H1 (cell line): ENCODE data around the gene CTIF. TPM values are rescaled to one million over a fixed set of nuclear protein-coding genes. Genes with fewer than 3 reads are reported as not detected.

Experiments
- CTCF ChIA-PET: fragments of 300-600 bp; sonication (Branson Sonifier 250); formaldehyde crosslinking; loops from one replicate; lab custom pipeline; 2021; ENCODE audit not compliant: partially characterized antibody; lab: Charles Lee
- POLR2A ChIA-PET: fragments of 300-600 bp; sonication (Branson Sonifier 250); formaldehyde crosslinking; loops from one replicate; lab custom pipeline; 2021; ENCODE audit warnings: inconsistent platforms; ENCODE audit not compliant: partially characterized antibody; lab: Charles Lee
- DNase-seq, 2 experiments: peaks; one replicate each; pipeline versions ENCODE4 v3.0.0 to v3.0.0-alpha.2; 2010 to 2022; ENCODE audit warnings: low spot score in 2 of 2, low read depth in 1 of 2, mixed read lengths in 1 of 2
- FAIRE-seq: peaks from 2 replicates; lab custom pipeline; 2011; peaks lifted over from hg19 to GRCh38; lab: Jason Lieb, UNC
- H2AFZ ChIP-seq: 2 replicates; pipeline ENCODE4 v1.8.1; 2012; ENCODE audit warnings: low read length, inconsistent platforms
- H2AK5ac ChIP-seq: 2 replicates; pipeline ENCODE4 v1.6.1; 2013; ENCODE audit warnings: low read depth, low read length
- H2BK120ac ChIP-seq: replicated peaks from 2 replicates; pipeline ENCODE3; 2013; ENCODE audit warnings: low read depth, low read length, inconsistent platforms
- H2BK12ac ChIP-seq: 2 replicates; pipeline ENCODE4 v1.6.1; 2013; ENCODE audit warnings: low read depth, low read length
- H2BK15ac ChIP-seq: 2 replicates; pipeline ENCODE4 v1.6.1; 2013; ENCODE audit warnings: low read length
- H2BK20ac ChIP-seq: 2 replicates; pipeline ENCODE4 v1.6.1; 2013; ENCODE audit warnings: low read length
- H2BK5ac ChIP-seq: 2 replicates; pipeline ENCODE4 v1.6.1; 2013; ENCODE audit warnings: low read depth, low read length
- H3K14ac ChIP-seq: 2 replicates; pipeline ENCODE4 v1.6.1; 2013; ENCODE audit warnings: inconsistent platforms; ENCODE audit not compliant: insufficient read length
- H3K18ac ChIP-seq: 2 replicates; pipeline ENCODE4 v1.6.1; 2013; ENCODE audit warnings: low read length; ENCODE audit errors: extremely low read depth
- H3K23ac ChIP-seq: 2 replicates; pipeline ENCODE4 v1.6.1; 2013; ENCODE audit warnings: inconsistent platforms; ENCODE audit not compliant: insufficient read length
- H3K23me2 ChIP-seq: 2 replicates; pipeline ENCODE4 v1.6.1; 2013; ENCODE audit warnings: low read depth, low read length
- H3K27ac ChIP-seq: 2 replicates; pipeline ENCODE4 v1.6.1; 2011; ENCODE audit warnings: low read depth, low read length, inconsistent platforms
- H3K27me3 ChIP-seq, 4 experiments: replicated peaks in 1 of 4; 1 replicate in 1 of 4; 2 replicates in 3 of 4; pipeline versions ENCODE4 v1.6.1 to v1.8.1; 2011 to 2013; ENCODE audit warnings: low read length in 3 of 4, mild to moderate bottlenecking in 3 of 4, inconsistent platforms in 2 of 4, mixed read lengths in 2 of 4, moderate library complexity in 1 of 4; ENCODE audit not compliant: control insufficient read depth in 3 of 4, insufficient read depth in 3 of 4; ENCODE audit errors: extremely low read depth in 1 of 4
- H3K36me3 ChIP-seq, 4 experiments: 2 replicates each; pipeline versions ENCODE4 v1.6.1 to v1.8.1; 2011 to 2013; ENCODE audit warnings: mild to moderate bottlenecking in 4 of 4, low read length in 3 of 4, moderate library complexity in 2 of 4, control low read depth in 1 of 4, inconsistent platforms in 1 of 4; ENCODE audit not compliant: insufficient read depth in 4 of 4, control insufficient read depth in 2 of 4
- H3K4ac ChIP-seq: replicated peaks from 2 replicates; pipeline ENCODE3; 2013; ENCODE audit warnings: low read length, low read depth, mixed read lengths, inconsistent platforms; ENCODE audit not compliant: insufficient read length
- H3K4me1 ChIP-seq, 4 experiments: replicated peaks in 1 of 4; 1 replicate in 1 of 4; 2 replicates in 3 of 4; pipeline versions ENCODE4 v1.6.1 to v1.8.1; 2011 to 2013; ENCODE audit warnings: low read length in 3 of 4, inconsistent platforms in 2 of 4, mixed read lengths in 1 of 4; ENCODE audit not compliant: insufficient read depth in 4 of 4, control insufficient read depth in 3 of 4
- H3K4me2 ChIP-seq, 2 experiments: 2 replicates each; pipeline versions ENCODE4 v1.6.1 to v1.8.1; 2011 to 2013; ENCODE audit warnings: low read depth in 2 of 2, low read length in 2 of 2, control low read depth in 1 of 2, inconsistent platforms in 1 of 2, mild to moderate bottlenecking in 1 of 2; ENCODE audit not compliant: insufficient read depth in 1 of 2
- H3K4me3 ChIP-seq, 4 experiments: fragments of 200-600, 300-600 bp in 1 of 4; sonication (generic), shearing (Covaris generic), sonication (Bioruptor Twin) in 1 of 4; 2 replicates each; pipeline versions ENCODE4 v1.5.1 to v1.8.1; 2011 to 2016; ENCODE audit warnings: low read length in 4 of 4, low read depth in 3 of 4, control low read depth in 2 of 4, inconsistent platforms in 2 of 4, mild to moderate bottlenecking in 2 of 4, mixed read lengths in 1 of 4, moderate library complexity in 1 of 4; ENCODE audit not compliant: insufficient read depth in 2 of 4; ENCODE audit errors: extremely low read depth in 1 of 4
- H3K56ac ChIP-seq: replicated peaks from 2 replicates; pipeline ENCODE3; 2013; ENCODE audit warnings: low read depth, mild to moderate bottlenecking, mixed read lengths, low read length, inconsistent platforms; ENCODE audit not compliant: insufficient read length
- H3K79me1 ChIP-seq: 2 replicates; pipeline ENCODE4 v1.6.1; 2013; ENCODE audit warnings: low read depth, low read length, control low read depth
- H3K79me2 ChIP-seq, 2 experiments: 2 replicates each; pipeline versions ENCODE4 v1.6.1 to v1.8.1; 2012 to 2013; ENCODE audit warnings: low read length in 2 of 2, mild to moderate bottlenecking in 2 of 2, inconsistent platforms in 1 of 2; ENCODE audit not compliant: insufficient read depth in 2 of 2, control insufficient read depth in 1 of 2
- H3K9ac ChIP-seq, 4 experiments: replicated peaks in 1 of 4; 1 replicate in 1 of 4; 2 replicates in 3 of 4; pipeline versions ENCODE4 v1.6.1 to v1.8.1; 2011 to 2013; ENCODE audit warnings: low read depth in 3 of 4, low read length in 3 of 4, control low read depth in 2 of 4, mild to moderate bottlenecking in 2 of 4, moderate library complexity in 2 of 4, inconsistent platforms in 1 of 4; ENCODE audit errors: extremely low read depth in 1 of 4
- H3K9me3 ChIP-seq, 2 experiments: 2 replicates each; pipeline versions ENCODE4 v1.6.1 to v1.8.1; 2012 to 2013; ENCODE audit warnings: mild to moderate bottlenecking in 2 of 2, moderate library complexity in 2 of 2, control low read depth in 1 of 2, inconsistent platforms in 1 of 2, low read depth in 1 of 2, low read length in 1 of 2, mixed read lengths in 1 of 2; ENCODE audit not compliant: insufficient read depth in 2 of 2
- H4K20me1 ChIP-seq, 2 experiments: replicated peaks in 1 of 2; 2 replicates each; pipeline versions ENCODE3 to v1.8.1; 2011 to 2013; ENCODE audit warnings: inconsistent platforms in 2 of 2, low read length in 2 of 2, mild to moderate bottlenecking in 1 of 2; ENCODE audit not compliant: insufficient read depth in 2 of 2, control insufficient read depth in 1 of 2
- H4K5ac ChIP-seq: 2 replicates; pipeline ENCODE4 v1.6.1; 2013; ENCODE audit warnings: low read length, low read depth, mixed read lengths, inconsistent platforms; ENCODE audit not compliant: insufficient read length
- H4K8ac ChIP-seq: 2 replicates; pipeline ENCODE4 v1.8.0; 2013; ENCODE audit warnings: mild to moderate bottlenecking, moderate library complexity, low read length, inconsistent platforms; ENCODE audit not compliant: insufficient read depth; ENCODE audit errors: extremely low read depth
- H4K91ac ChIP-seq: replicated peaks from 2 replicates; pipeline ENCODE3; 2013; ENCODE audit warnings: low read length, mixed read lengths, inconsistent platforms; ENCODE audit not compliant: insufficient read length
- FOSL1 ChIP-seq: IDR thresholded peaks from 2 replicates; pipeline ENCODE4 v1.6.1; 2011; ENCODE audit warnings: mild to moderate bottlenecking, low read depth, low read length, moderate library complexity; ENCODE audit not compliant: insufficient read depth
- NANOG ChIP-seq: IDR thresholded peaks from 2 replicates; pipeline ENCODE4 v1.6.1; 2011; ENCODE audit warnings: low read length, low read depth, mild to moderate bottlenecking, inconsistent platforms; ENCODE audit not compliant: insufficient read depth, poor library complexity, severe bottlenecking
- POLR2A ChIP-seq, 2 experiments: IDR thresholded peaks; 1 replicate in 1 of 2; 2 replicates in 1 of 2; pipeline ENCODE4 v1.6.1; 2011; ENCODE audit warnings: low read depth in 2 of 2, low read length in 2 of 2, mild to moderate bottlenecking in 2 of 2; ENCODE audit errors: control extremely low read depth in 1 of 2
- SP2 ChIP-seq: IDR thresholded peaks from 2 replicates; pipeline ENCODE4 v1.6.1; 2012; ENCODE audit warnings: mild to moderate bottlenecking, low read length, inconsistent platforms
- SUZ12 ChIP-seq: fragments of 200-600 bp; sonication (generic); IDR thresholded peaks from 2 replicates; pipeline ENCODE4 v1.6.1; 2012; ENCODE audit warnings: mild to moderate bottlenecking, inconsistent platforms, low read length, moderate library complexity, mixed read lengths
- WGBS, 2 experiments: shearing (Covaris generic) in 1 of 2; methylation state at CpG; one replicate each; pipeline versions ENCODE4 v1.1.6 to v1.1.7; 2013 to 2015; ENCODE audit warnings: low lambda C conversion rate in 2 of 2, mixed read lengths in 2 of 2, inconsistent platforms in 1 of 2, low coverage in 1 of 2, missing lambda C conversion rate in 1 of 2; ENCODE audit not compliant: insufficient replicate concordance in 2 of 2, insufficient coverage in 1 of 2, insufficient read length in 1 of 2; ENCODE audit errors: extremely low coverage in 1 of 2, missing lambda C conversion rate in 1 of 2; 5-methylcytosine and 5-hydroxymethylcytosine counted together
- polyA plus RNA-seq, 7 experiments: library from polyadenylated mRNA; depleted of rRNA in 3 of 7; stranded (reverse) in 5 of 7; unstranded in 2 of 7; fragments of >200 nt in 5 of 7; fragments of 200-250 nt in 2 of 7; gene quantifications; 1 replicate in 5 of 7; 2 replicates in 1 of 7; 4 replicates in 1 of 7; pipeline versions ENCODE4 v1.2.1 to v1.2.3, GENCODE V29; 2011 to 2013; ENCODE audit warnings: missing spikeins in 2 of 7, mixed read lengths in 2 of 7
- total RNA-seq: library from RNA; stranded (reverse); fragmentation: NEBNext Ultra II Directional; extraction: Animal tissue kit (Norgen Biotek cat#: 25700); gene quantifications from 2 replicates; pipeline ENCODE4 v1.2.1, GENCODE V29; 2021
- TF ChIP-seq, protein P1 (sequence below): IDR thresholded peaks from 2 replicates; pipeline ENCODE4 v1.6.1; 2012; ENCODE audit warnings: inconsistent platforms
- TF ChIP-seq, protein P2 (sequence below): IDR thresholded peaks from 2 replicates; pipeline ENCODE4 v1.6.1; 2011; ENCODE audit warnings: low read length, improper control_type of control experiment

CTIF gene
- total and polyA plus RNA-seq, 2 of the 8 experiments (the other 6 are each of a cell fraction or from before 2014, with no cell fraction given), result 9.0 to 17.8 TPM

DNA sequence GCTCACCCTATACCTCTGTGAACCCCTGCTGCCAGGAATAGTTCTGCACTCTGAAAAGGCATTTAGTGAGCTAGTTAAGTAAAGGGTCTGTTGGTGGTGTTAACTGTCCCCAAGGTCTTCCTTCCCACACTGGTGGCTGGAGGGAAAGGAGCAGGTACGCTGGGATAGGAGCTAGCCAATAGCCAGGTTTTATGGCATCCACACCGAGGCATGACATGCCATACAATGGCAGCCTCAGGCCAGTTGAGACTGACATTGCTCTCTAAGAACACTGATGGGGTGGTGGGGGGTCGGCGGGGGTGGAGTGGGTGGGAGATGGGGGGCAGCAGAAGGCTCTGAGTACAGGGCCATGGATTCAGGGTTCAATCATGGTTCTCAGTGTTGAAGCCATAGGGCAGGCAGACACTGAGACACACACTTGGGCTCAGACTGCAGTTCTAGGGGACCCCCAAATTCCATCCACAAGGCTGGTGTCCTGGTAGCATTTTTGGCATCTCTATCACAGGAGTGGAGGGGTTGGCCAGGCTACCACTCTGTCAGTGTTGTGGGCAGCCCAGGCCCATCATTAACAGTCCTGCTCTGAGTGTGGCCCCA is 136.0 kb downstream of the CTIF start:
- Histone ChIP-seq H3K79me1 (no peaks in the 10 kb centered on the region), H3K27me3 (no peaks in the 10 kb centered on the region), H4K91ac (no peak overlapping the region), H3K4me3 (no peak overlapping the region), H3K27ac (no peak overlapping the region), H3K56ac (no peak overlapping the region), H3K18ac (no peak overlapping the region), H2BK120ac (no peak overlapping the region), H4K20me1 (no peaks in the 10 kb centered on the region), H3K4me1 (peaks cover 0 to 3% (median under 1%) of the 10 kb centered on the region in 4 experiments; a peak in 2 of 7 replicates), H3K23ac (no peak overlapping the region), H2BK12ac (no peak overlapping the region), H2BK5ac (no peak overlapping the region), H2BK20ac (no peak overlapping the region), H3K4me2 (no peak overlapping the region), H2AK5ac (no peak overlapping the region), H3K14ac (no peak overlapping the region), H2AFZ (no peak overlapping the region), H3K23me2 (no peaks in the 10 kb centered on the region), H3K9ac (no peak overlapping the region), H4K8ac (no peak overlapping the region), H3K79me2 (no peaks in the 10 kb centered on the region), H3K4ac (no peak overlapping the region), H2BK15ac (no peak overlapping the region), H3K36me3 (peaks cover 0 to 8% (median 3%) of the 10 kb centered on the region in 4 experiments; a peak in 4 of 8 replicates), H3K9me3 (peaks cover 5 to 7% of the 10 kb centered on the region in 2 experiments; a peak in 2 of 4 replicates), H4K5ac (no peak overlapping the region)
- WGBS, 2 experiments, result 80% methylated on average over 4 of the region's 4 CpGs; no CpG with 5 or more reads in 1 of the 2 experiments
- TF ChIP-seq NANOG, result no peak
- no peak for TF ChIP-seq SP2
- no peak for TF ChIP-seq FOSL1
- no peak for TF ChIP-seq POLR2A (IDR thresholded peaks at IDR 0.05; ENCODE audit: control extremely low read depth in 1 of 2, low read depth in 2 of 2, low read length in 2 of 2)
- no peak for TF ChIP-seq SUZ12
- TF ChIP-seq, protein P1, sequence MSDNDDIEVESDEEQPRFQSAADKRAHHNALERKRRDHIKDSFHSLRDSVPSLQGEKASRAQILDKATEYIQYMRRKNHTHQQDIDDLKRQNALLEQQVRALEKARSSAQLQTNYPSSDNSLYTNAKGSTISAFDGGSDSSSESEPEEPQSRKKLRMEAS, result no peak
- TF ChIP-seq, protein P2, sequence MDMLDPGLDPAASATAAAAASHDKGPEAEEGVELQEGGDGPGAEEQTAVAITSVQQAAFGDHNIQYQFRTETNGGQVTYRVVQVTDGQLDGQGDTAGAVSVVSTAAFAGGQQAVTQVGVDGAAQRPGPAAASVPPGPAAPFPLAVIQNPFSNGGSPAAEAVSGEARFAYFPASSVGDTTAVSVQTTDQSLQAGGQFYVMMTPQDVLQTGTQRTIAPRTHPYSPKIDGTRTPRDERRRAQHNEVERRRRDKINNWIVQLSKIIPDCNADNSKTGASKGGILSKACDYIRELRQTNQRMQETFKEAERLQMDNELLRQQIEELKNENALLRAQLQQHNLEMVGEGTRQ, result no peak
- ChIA-PET POLR2A (no interaction called here), CTCF (interaction anchor here (0.7 to 4.3 kb wide), 30 partner anchors 8 to 776 kb away, joined by 3 to 27 read pairs (median 4); no protein-coding TSS in a partner anchor)
- no peak for DNase-seq
- no peak for FAIRE-seq
